SW480 (cell line): ENCODE results near the gene SFMBT2.
"Not testable (repeated sequence)": the region's sequence is repeated elsewhere in the genome, so short reads cannot be mapped to it uniquely, and the experiment has no call there.

Experiments
- DNase-seq: peaks from one replicate; pipeline ENCODE4 v3.0.0-alpha.2; 2016; ENCODE audit warnings: low spot score

Gene SFMBT2

GRCh38 chr10:7218968-7219367 lies 191.9 kb downstream of the SFMBT2 start:
- peak; percentile 6 for DNase-seq

DNA sequence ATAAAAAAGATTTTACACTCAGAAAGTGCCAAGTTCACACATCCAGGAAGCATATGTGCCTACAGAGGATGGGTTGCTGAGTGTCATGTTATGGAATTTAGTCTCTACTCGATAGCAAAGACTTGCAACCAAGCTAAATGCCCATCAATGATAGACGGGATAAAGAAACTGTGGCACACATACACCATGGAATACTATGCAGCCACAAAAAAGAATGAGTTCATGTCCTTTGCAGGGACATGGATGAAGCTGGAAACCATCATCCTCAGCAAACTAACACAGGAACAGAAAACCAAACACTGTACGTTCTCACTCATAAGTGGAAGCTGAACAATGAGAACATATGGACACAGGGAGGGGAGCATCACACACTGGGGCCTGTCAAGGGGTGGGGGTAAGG lies 198.1 kb downstream of the SFMBT2 start:
- not testable (repeated sequence) for DNase-seq

DNA sequence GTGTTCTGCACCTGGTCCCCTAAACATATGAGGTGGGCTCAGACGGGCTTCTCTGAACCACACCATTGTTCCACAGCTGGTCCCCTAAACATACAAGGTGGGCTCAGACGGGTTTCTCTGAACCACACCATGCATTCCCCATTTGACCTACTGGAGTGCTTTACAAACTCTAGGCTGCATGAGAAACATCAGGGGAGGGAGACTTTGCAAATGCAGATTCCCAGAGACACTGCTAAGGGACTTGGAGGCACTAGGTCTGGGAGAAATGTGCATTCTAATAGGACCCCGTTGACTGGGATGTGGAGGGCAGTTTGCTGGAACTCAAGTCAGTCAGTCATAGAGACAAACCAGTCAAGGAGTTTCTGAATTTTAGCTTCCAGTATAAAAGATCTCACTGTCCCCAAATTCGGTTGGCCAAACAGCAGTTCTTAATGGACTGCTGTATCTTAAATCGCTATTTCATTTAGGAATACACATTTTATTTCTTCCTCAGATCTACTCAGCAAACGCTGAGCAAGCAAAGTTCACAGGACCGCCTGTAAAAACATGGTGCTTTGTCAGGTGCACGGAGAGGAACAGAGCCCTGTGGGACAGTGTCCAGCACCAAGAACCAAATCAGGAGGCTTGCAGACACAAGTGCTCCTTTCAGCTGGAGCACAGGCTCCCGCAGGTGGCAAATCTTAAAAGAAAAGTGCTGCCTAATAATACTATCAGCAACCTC lies 198.8 kb downstream of the SFMBT2 start:
- no peak for DNase-seq

- no peak for DNase-seq
Observed at GRCh38 chr10:7210516-7210915, 200.3 kb downstream of the SFMBT2 start.

- DNase-seq, result no peak
Observed at GRCh38 chr10:7209458-7209857, 201.4 kb downstream of the SFMBT2 start.

GRCh38 chr10:7206412-7207100 lies 204.3 kb downstream of the SFMBT2 start:
- DNase-seq, result no peak

DNA sequence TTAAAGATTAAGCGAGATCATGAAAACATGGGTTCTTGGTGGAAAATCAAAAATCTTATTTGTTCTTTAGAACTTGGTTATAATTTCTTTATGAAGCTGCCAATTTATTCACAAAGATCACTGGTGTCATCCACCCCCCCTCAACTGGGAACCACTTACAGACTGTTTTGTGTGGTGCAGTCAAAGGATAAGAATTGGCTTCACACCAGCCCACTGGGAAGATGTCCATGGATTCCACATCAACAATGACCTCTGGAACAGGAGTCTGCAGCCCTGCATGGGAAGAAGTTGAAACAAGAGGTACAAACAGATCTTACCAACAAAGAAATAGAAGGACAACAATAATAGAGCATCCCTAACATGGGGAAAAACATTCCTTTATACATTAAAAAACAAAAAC lies 205.2 kb downstream of the SFMBT2 start:
- DNase-seq, result no peak

DNA sequence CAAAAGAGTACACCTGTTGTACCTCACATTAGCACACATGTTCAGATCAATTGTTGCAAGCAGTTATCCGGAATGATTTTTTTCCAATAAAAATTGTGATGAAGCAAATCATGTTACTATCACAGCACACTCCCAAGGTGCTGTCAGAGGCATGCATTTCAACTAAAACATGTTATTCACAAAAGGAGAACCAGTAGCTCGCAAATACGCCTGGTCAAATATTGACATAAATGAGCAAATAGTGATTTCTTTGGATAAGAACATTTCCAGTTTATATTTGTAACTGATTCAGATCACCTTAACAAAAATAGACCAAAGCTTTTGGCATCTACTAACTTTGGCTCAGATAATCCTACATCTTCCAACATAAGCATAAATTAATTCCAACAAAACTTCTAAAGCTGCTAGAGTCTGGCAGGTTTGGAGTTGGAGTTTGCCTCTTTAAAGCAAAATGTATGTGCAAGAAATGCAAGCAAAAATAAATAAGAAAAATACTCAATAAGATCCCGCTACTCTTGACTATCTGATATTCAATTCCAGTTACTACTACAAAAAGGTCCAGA lies 208.0 kb downstream of the SFMBT2 start:
- DNase-seq, result no peak

DNA sequence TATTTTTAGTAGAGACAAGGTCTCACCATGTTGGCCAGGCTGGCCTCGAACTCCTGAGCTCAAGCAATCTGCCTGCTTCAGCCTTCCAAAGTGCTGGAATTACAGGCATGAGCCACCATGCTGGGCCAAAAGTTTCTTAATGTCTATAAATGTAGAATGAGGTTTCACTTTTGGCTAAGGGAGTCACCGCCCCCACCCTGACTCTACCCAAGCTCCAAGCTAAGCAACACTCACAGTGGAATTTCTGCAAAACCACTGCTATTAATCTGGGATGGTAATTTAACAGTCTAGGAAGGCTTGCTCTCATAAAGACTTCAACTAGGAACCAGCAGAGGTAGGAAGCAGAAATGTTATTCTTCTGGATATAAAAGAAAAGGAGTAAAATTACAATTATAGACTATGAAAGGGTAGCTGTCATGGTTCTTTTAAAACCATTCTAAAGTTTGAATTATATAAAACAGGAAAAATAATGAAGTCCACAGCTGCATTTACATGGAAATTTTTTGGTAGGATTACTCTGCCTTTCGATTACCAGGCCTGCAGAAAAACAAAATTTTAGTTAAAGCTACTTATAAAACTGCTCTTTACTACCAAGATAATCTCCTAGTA lies 211.6 kb downstream of the SFMBT2 start:
- no peak for DNase-seq

DNA sequence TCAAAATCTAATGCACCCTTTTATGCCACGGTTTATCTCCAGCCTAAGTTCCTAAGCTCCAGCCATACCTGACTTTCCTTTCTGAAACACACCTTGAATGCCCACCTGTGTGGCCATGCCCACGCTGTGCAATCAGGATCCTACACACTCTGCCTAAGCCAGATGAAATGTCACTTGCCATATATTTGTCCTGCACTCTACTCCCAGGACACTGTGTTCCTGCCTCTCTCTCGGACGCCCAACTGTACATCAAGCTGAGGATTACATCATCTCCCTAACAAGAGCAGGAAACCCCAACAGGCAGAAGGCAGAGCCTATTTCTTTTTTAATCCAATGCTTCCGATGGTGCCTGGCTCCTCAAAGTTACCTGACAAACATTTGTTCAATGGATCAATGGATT lies 214.6 kb downstream of the SFMBT2 start:
- DNase-seq, result no peak

- no peak for DNase-seq
Observed at GRCh38 chr10:7195118-7195517, 215.7 kb downstream of the SFMBT2 start.

- DNase-seq, result no peak
Observed at GRCh38 chr10:7194571-7194970, 216.3 kb downstream of the SFMBT2 start.

DNA sequence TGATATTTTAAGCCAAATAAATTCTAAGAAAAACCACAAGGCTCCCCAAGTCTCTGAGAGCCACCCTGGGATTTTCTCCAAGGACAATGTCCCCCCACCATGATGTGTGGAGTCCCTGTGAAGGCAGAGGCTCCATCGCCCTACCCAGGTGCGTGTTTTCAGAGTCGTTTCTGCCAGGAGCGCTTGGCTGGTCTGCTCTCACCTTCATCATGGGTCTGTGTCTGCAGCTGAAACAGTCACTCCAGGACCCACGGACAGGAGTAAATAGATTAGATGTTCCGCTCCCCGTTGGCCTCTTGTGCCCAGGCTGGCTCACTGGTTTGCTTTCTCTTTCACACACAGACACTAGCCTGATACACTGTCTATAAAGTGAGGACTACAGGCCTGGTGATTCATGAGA lies 217.5 kb downstream of the SFMBT2 start:
- DNase-seq, result no peak

- DNase-seq, result no peak
Observed at GRCh38 chr10:7192831-7193361, 217.9 kb downstream of the SFMBT2 start.

DNA sequence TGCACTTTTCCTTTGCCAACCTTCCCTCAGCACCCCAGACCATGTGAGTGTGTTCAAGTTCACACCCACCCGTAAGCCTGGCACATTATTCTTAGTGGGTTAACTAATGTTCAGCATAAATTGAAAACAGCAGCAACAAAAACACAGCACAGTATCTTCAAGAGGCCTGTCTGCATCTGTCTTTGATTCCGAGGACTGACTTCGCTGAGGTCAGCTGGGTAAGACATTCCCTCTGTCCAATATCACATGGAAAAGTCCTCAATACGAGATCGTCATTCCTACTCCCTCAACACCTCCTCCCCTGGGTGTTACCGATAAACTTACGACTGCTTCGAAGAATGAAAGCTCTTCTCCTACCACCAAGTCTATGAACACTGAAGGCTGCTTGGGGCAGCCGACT lies 218.8 kb downstream of the SFMBT2 start:
- no peak for DNase-seq

DNA sequence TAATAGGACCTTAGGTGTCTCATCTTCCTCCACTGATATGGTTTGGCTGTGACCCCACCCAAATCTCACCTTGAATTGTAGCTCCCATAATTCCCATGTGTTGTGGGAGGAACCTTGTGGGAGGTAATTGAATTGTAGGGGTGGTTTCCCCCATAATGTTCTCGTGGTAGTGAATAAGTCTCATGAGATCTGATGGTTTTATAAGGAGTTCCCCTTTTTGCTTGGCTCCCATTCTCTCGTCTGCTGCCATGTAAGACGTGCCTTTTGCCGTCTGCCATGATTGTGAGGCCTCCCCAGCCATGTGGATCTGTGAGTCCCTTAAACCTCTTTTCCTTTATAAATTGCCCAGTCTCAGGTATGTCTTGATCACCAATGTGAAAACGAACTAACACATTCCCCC lies 220.1 kb downstream of the SFMBT2 start:
- not testable (repeated sequence) for DNase-seq

DNA sequence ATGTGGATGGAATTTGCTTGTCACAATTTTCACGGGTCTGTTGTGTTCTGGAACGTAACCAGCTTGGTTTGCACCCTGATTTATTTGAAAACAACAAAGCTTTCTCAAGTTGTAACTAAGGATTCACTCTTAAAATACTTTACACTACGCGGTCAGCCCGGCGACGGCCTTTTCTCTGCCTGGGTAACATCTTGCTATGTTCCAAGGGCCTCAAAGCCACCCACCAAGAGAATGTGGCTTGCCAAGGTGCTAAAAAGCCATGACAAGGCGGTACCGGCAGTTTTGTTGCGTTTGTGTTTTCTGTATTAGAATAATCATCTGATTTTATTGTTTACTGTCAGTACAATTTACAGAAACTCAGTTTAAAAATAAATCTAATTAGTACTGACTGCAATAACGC lies 220.9 kb downstream of the SFMBT2 start:
- DNase-seq, result no peak

- DNase-seq, result no peak
Observed at GRCh38 chr10:7188456-7189050, 222.3 kb downstream of the SFMBT2 start.

DNA sequence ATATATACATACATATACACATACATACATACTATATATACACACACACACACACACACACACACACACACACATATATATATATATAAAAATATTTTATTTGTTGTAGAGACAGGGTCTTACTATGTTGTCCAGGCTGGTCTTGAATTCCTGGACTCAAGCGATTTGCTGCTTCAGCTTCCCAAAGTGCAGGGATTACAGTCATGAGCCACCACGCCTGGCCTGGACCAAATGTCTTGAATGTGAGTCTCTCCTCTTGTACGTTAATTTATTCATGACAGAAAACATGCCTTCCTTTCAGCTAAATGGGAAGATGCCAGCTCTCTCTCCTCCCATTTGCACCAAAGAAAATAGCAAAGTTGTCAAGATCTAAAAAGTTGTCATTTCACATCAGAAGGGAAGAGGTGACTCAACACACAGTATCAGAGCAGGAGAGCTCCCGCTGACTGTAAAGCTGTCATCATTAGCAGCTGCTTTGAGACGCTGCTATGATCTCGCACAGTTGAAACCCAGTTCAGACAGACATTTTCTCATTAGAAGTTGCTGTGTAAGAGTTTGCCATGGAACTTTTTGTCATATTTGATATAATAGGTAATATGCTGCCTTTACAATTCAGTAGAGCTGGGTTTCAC lies 224.3 kb downstream of the SFMBT2 start:
- no peak for DNase-seq

DNA sequence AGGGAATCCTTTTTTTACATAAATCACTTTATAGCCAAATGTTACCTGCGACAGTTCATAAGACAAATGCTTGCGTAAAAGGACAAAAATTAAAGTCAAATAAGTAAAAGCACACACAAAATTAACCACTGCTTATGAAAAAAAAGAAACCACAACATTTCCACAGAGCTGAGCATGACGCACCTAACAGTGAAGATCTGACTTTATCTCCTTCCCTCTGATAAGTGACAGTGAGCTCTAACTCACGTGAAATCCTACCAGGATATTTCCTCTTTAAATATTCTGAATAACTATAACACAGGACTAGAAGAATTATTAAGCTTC lies 225.5 kb downstream of the SFMBT2 start:
- no peak for DNase-seq

- no peak for DNase-seq
Observed at GRCh38 chr10:7184660-7185366, 226.0 kb downstream of the SFMBT2 start.
